Astrocyte of the cerebellum (primary cell): ENCODE data around the gene CDKAL1.
A peak's percentile ranks its signal among the peaks of the same experiment; 100 is the strongest.

ENCODE experiments used
- DNase-seq: peaks from one replicate; pipeline ENCODE4 v3.0.0-alpha.2; 2011; ENCODE audit warnings: low read depth
- H3K4me3 ChIP-seq: 2 replicates; pipeline ENCODE4 v1.5.1; 2011; ENCODE audit warnings: mild to moderate bottlenecking, low read depth, low read length, moderate library complexity
- CTCF ChIP-seq: IDR thresholded peaks from 2 replicates; pipeline ENCODE4 v1.5.1; 2012; ENCODE audit warnings: low read length, low read depth, moderate library complexity, mild to moderate bottlenecking; ENCODE audit errors: missing control alignments
- in situ Hi-C: cut with HindIII; loops from 2 replicates; pipeline ENCODE4 v1.10.0; 2017; ENCODE audit warnings: low sequenced_read_pairs

CDKAL1 gene

DNA sequence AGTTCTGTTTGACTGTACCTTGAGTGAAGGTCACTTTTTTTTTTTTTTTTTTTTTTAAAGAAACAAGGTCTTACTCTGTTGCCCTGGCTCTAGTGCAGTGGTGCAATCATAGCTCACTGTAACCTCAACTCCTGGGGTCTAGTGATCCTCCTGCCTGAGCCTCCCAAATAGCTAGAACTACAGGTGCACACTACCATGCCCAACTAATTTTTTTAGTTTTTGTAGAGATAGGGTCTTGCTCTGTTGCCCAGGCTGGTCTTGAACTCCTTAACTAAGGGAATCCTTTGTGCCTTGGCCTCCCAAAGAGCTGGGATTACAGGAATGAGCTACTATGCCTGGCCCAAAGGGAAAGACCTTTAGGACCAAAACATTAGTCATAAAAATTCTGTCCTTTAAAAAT lies 413.7 kb downstream of the CDKAL1 start:
- no peak for DNase-seq
- no peak for TF ChIP-seq CTCF
- in situ Hi-C loops: no loop called here
- no peak overlapping the region for H3K4me3 ChIP-seq

- H3K4me3 ChIP-seq: no peak overlapping the region
- TF ChIP-seq CTCF: no peak
- in situ Hi-C loops: no loop called here
- no peak for DNase-seq
Observed at GRCh38 chr6:20948556-20948955, 414.3 kb downstream of the CDKAL1 start.

DNA sequence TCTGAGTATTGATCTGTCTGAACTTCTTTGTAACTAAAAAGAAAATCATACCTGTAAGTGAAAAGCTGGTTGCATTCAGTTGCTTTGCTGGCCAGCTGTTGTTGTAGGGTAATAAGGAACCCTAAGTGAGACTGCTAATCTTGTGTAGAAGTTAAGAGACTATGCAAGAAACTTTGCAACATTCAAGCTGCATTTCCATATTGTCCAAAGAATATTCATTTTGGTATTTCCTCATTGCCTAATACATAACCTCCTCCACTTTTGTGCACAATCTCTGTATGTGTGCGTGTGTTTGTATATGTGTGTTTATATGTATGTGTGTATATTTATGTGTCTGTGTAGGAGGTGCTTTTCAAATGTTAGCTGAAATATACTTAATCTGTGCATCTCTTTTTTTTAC lies 414.9 kb downstream of the CDKAL1 start:
- TF ChIP-seq CTCF: no peak
- no peak overlapping the region for H3K4me3 ChIP-seq
- in situ Hi-C loops: no loop called here
- no peak for DNase-seq

GRCh38 chr6:20952699-20953474 lies 418.6 kb downstream of the CDKAL1 start:
- in situ Hi-C loops: no loop called here
- DNase-seq: peak; percentile 51
- TF ChIP-seq CTCF: peak; percentile 11
- no peak overlapping the region for H3K4me3 ChIP-seq

DNA sequence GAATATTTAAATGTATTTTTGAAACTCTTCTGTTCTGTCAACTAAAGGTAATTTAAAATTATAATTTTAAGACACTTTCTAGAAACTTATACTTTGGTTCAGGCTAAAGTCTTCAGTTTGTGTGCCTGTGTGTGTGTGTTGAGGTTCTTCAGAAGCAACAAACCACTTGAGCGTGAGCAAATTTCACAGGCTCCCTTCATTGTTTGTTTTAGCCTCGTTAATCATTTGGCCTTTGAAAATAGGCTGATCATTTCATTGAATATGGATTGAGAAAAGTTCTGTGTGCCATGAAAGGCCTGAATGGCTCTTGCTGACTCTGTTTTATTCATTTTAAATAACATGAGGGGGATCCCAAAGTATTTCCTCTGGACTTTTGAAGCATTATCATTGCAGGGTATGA lies 420.1 kb downstream of the CDKAL1 start:
- no peak overlapping the region for H3K4me3 ChIP-seq
- in situ Hi-C loops: no loop called here
- DNase-seq: no peak
- no peak for TF ChIP-seq CTCF

- H3K4me3 ChIP-seq: no peak overlapping the region
- in situ Hi-C loops: no loop called here
- TF ChIP-seq CTCF: no peak
- DNase-seq: no peak
Observed at GRCh38 chr6:20955131-20955530, 420.9 kb downstream of the CDKAL1 start.
